AG04450 (cell line): ENCODE data around the gene TMEM156. TPM values are rescaled to one million over a fixed set of nuclear protein-coding genes. Genes with fewer than 3 reads are reported as not detected.

Experiments
- CTCF ChIA-PET: fragments of 300-600, 350-600 bp; formaldehyde crosslinking; extraction: SDS; loops from one replicate; lab custom pipeline; 2022; ENCODE audit warnings: antibody characterized with exemption, inconsistent platforms; lab: Charles Lee
- POLR2A ChIA-PET: fragments of 350-600 bp; formaldehyde crosslinking; extraction: SDS; loops from one replicate; lab custom pipeline; 2021; ENCODE audit warnings: antibody characterized with exemption, inconsistent platforms; lab: Yijun Ruan, JAX
- DNase-seq: peaks from one replicate; pipeline ENCODE4 v3.0.0-alpha.2; 2011; ENCODE audit warnings: low read depth, low spot score
- H3K27ac ChIP-seq: one replicate; pipeline ENCODE4 v1.5.1; 2012; ENCODE audit warnings: low read depth, low read length, control low read depth
- H3K27me3 ChIP-seq: one replicate; pipeline ENCODE4 v1.6.0; 2012; ENCODE audit warnings: low read length; ENCODE audit not compliant: control insufficient read depth, insufficient read depth
- H3K4me3 ChIP-seq: 2 replicates; pipeline ENCODE4 v1.5.1; 2011; ENCODE audit warnings: mild to moderate bottlenecking, low read depth, low read length, control low read depth
- H3K9me3 ChIP-seq: 2 replicates; pipeline ENCODE4 v1.5.1; 2012; ENCODE audit warnings: low read length; ENCODE audit not compliant: control insufficient read depth, insufficient read depth
- polyA plus RNA-seq: library from polyadenylated mRNA; depleted of rRNA; stranded (reverse); fragments of >200 nt; gene quantifications from 2 replicates; pipeline ENCODE4 v1.2.3, GENCODE V29; 2011
- TF ChIP-seq, protein P1 (sequence below): IDR thresholded peaks from 2 replicates; pipeline ENCODE4 v1.5.1; 2011; ENCODE audit warnings: low read depth, low read length, control low read depth, inconsistent platforms

The TMEM156 gene
- polyA plus RNA-seq, 1 experiment: 2.3 TPM

- Histone ChIP-seq H3K4me3 (no peak overlapping the region), H3K9me3 (no peaks in the 10 kb centered on the region), H3K27ac (no peak overlapping the region), H3K27me3 (no peaks in the 10 kb centered on the region)
- ChIA-PET POLR2A (no interaction called here), CTCF (interaction anchor here (0.6 kb wide), 1 partner anchor 523 kb away, joined by 4 read pairs; no protein-coding TSS in a partner anchor)
- no peak for DNase-seq
- TF ChIP-seq, protein P1, sequence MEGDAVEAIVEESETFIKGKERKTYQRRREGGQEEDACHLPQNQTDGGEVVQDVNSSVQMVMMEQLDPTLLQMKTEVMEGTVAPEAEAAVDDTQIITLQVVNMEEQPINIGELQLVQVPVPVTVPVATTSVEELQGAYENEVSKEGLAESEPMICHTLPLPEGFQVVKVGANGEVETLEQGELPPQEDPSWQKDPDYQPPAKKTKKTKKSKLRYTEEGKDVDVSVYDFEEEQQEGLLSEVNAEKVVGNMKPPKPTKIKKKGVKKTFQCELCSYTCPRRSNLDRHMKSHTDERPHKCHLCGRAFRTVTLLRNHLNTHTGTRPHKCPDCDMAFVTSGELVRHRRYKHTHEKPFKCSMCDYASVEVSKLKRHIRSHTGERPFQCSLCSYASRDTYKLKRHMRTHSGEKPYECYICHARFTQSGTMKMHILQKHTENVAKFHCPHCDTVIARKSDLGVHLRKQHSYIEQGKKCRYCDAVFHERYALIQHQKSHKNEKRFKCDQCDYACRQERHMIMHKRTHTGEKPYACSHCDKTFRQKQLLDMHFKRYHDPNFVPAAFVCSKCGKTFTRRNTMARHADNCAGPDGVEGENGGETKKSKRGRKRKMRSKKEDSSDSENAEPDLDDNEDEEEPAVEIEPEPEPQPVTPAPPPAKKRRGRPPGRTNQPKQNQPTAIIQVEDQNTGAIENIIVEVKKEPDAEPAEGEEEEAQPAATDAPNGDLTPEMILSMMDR: no peak
Observed at GRCh38 chr4:39024311-39024865, 7.8 kb downstream of the TMEM156 start.

- no peak for DNase-seq
- POLR2A ChIA-PET: no interaction called here
- Histone ChIP-seq H3K9me3 (no peaks in the 10 kb centered on the region), H3K27me3 (no peaks in the 10 kb centered on the region), H3K4me3 (no peak overlapping the region), H3K27ac (no peak overlapping the region)
- TF ChIP-seq, protein P1: no peak
- CTCF ChIA-PET: no interaction called here
Observed at GRCh38 chr4:39023059-39023458, 9.2 kb downstream of the TMEM156 start.

GRCh38 chr4:39022241-39022640 lies 10.0 kb downstream of the TMEM156 start:
- no peaks in the 10 kb centered on the region for H3K27me3 ChIP-seq
- no peak overlapping the region for H3K27ac ChIP-seq
- H3K9me3 ChIP-seq: no peaks in the 10 kb centered on the region
- ChIA-PET POLR2A (no interaction called here), CTCF (no interaction called here)
- DNase-seq: no peak
- TF ChIP-seq, protein P1: no peak
- no peak overlapping the region for H3K4me3 ChIP-seq

DNA sequence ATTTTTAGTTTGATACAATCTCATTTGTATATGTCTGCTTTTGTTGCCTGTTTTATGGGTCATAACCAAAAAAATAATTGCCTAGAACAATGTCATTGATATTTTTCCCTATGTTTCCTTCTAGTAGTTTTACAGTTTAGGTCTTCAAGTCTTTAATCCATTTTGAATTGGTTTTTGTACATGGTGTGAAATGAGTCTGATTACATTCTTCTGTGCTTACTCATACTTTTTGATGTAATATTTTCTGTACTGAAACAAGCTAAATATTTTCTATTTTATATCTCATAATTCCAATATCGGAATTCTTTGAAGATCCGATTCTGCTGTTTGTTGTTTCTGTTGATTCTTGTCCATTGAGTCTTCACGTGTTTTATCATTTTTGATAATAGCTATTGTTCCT lies 10.6 kb downstream of the TMEM156 start:
- TF ChIP-seq, protein P1: no peak
- no peak for DNase-seq
- no peak overlapping the region for H3K27ac ChIP-seq
- ChIA-PET CTCF (interaction anchor here (0.6 kb wide), 1 partner anchor 160 kb away, joined by 3 read pairs; no protein-coding TSS in a partner anchor), POLR2A (no interaction called here)
- H3K27me3 ChIP-seq: no peaks in the 10 kb centered on the region
- H3K9me3 ChIP-seq: no peaks in the 10 kb centered on the region
- H3K4me3 ChIP-seq: no peak overlapping the region

DNA sequence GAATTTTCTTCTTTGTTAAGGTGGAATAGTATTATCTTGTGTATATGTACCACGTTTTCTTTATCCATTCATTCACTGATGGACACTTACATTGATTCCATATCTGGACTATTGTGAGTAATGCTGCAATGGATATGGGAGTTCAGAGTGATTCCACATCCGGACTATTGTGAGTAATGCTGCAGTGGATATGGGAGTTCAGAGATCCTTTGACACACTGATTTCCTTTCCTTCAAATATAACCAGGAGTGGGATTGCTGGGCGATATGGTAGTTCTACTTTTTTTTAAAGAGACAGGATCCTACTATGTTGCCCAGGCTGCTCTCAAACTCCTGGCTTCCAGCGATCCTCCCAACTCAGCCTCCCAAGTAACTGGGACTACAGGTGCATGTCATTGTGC lies 12.1 kb downstream of the TMEM156 start:
- DNase-seq: no peak
- POLR2A ChIA-PET: no interaction called here
- Histone ChIP-seq H3K27me3 (no peaks in the 10 kb centered on the region), H3K9me3 (no peaks in the 10 kb centered on the region), H3K27ac (no peak overlapping the region), H3K4me3 (no peak overlapping the region)
- TF ChIP-seq, protein P1: no peak
- CTCF ChIA-PET: no interaction called here
